ENCODE results near the gene NKIRAS1.
"Not testable (repeated sequence)": the region's sequence is repeated elsewhere in the genome, so short reads cannot be mapped to it uniquely, and the experiment has no call there.

DNA sequence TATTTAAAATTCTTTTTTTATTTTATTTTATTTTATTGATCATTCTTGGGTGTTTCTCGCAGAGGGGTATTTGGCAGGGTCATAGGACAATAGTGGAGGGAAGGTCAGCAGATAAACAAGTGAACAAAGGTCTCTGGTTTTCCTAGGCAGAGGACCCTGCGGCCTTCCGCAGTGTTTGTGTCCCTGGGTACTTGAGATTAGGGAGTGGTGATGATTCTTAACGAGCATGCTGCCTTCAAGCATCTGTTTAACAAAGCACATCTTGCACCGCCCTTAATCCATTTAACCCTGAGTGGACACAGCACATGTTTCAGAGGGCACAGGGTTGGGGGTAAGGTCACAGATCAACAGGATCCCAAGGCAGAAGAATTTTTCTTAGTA lies 46.1 kb downstream of the NKIRAS1 start:
- not testable (repeated sequence) for TF ChIP-seq POLR2A (IDR thresholded peaks at IDR 0.05)
- TF ChIP-seq, protein P1, sequence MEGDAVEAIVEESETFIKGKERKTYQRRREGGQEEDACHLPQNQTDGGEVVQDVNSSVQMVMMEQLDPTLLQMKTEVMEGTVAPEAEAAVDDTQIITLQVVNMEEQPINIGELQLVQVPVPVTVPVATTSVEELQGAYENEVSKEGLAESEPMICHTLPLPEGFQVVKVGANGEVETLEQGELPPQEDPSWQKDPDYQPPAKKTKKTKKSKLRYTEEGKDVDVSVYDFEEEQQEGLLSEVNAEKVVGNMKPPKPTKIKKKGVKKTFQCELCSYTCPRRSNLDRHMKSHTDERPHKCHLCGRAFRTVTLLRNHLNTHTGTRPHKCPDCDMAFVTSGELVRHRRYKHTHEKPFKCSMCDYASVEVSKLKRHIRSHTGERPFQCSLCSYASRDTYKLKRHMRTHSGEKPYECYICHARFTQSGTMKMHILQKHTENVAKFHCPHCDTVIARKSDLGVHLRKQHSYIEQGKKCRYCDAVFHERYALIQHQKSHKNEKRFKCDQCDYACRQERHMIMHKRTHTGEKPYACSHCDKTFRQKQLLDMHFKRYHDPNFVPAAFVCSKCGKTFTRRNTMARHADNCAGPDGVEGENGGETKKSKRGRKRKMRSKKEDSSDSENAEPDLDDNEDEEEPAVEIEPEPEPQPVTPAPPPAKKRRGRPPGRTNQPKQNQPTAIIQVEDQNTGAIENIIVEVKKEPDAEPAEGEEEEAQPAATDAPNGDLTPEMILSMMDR (IDR thresholded peaks at IDR 0.05) = not testable (repeated sequence)
